ENCODE results near the gene GALNT2. TPM values are rescaled to one million over a fixed set of nuclear protein-coding genes. Genes with fewer than 3 reads are reported as not detected.

Gene GALNT2
- total RNA-seq, 1 donor from 2014 or later, result 41.3 TPM

GRCh38 chr1:230109066-230109465 lies 42.0 kb downstream of the GALNT2 start:
- intact Hi-C loops (cut with micrococcal nuclease), result no loop called here

GRCh38 chr1:230109895-230110667 lies 43.0 kb downstream of the GALNT2 start:
- intact Hi-C loops (cut with micrococcal nuclease), result loop anchor here (1.0 to 5.0 kb wide), 3 partner anchors 14 to 603 kb away; partner anchors contain the start of gene NUP133

- intact Hi-C loops (cut with micrococcal nuclease), result loop anchor here (1.0 to 5.0 kb wide), 3 partner anchors 13 to 604 kb away; partner anchors contain the start of gene NUP133
These were observed 43.9 kb downstream of the GALNT2 start for GRCh38 chr1:230110971-230111370.

- intact Hi-C loops (cut with micrococcal nuclease), result loop anchor here (5.0 kb wide), 1 partner anchor 605 kb away; the partner anchor contains the start of gene NUP133
These were observed 45.2 kb downstream of the GALNT2 start for GRCh38 chr1:230112131-230112701.

GRCh38 chr1:230112782-230113181 lies 45.7 kb downstream of the GALNT2 start:
- intact Hi-C loops (cut with micrococcal nuclease), result loop anchor here (5.0 kb wide), 1 partner anchor 605 kb away; the partner anchor contains the start of gene NUP133

- intact Hi-C loops (cut with micrococcal nuclease), result loop anchor here (5.0 kb wide), 1 partner anchor 606 kb away; the partner anchor contains the start of gene NUP133
These were observed 46.2 kb downstream of the GALNT2 start for GRCh38 chr1:230113235-230113592.

- intact Hi-C loops (cut with micrococcal nuclease), result loop anchor here (5.0 kb wide), 1 partner anchor 606 kb away; the partner anchor contains the start of gene NUP133
These were observed 46.7 kb downstream of the GALNT2 start for GRCh38 chr1:230113593-230114236.

- intact Hi-C loops (cut with micrococcal nuclease), result loop anchor here (5.0 kb wide), 1 partner anchor 607 kb away; the partner anchor contains the start of gene NUP133
These were observed 47.2 kb downstream of the GALNT2 start for GRCh38 chr1:230114237-230114651.

GRCh38 chr1:230117694-230118093 lies 50.7 kb downstream of the GALNT2 start:
- intact Hi-C loops (cut with micrococcal nuclease), result no loop called here

GRCh38 chr1:230119340-230119739 lies 52.3 kb downstream of the GALNT2 start:
- intact Hi-C loops (cut with micrococcal nuclease), result no loop called here

- intact Hi-C loops (cut with micrococcal nuclease), result loop anchor here (10.0 kb wide), 2 partner anchors 304 to 866 kb away; partner anchors contain the start of gene PGBD5
These were observed 53.4 kb downstream of the GALNT2 start for GRCh38 chr1:230120289-230120920.

GRCh38 chr1:230120921-230121381 lies 53.9 kb downstream of the GALNT2 start:
- intact Hi-C loops (cut with micrococcal nuclease), result loop anchor here (10.0 kb wide), 2 partner anchors 304 to 866 kb away; partner anchors contain the start of gene PGBD5

GRCh38 chr1:230121950-230122349 lies 54.9 kb downstream of the GALNT2 start:
- intact Hi-C loops (cut with micrococcal nuclease), result loop anchor here (10.0 kb wide), 2 partner anchors 303 to 867 kb away; partner anchors contain the start of gene PGBD5

- intact Hi-C loops (cut with micrococcal nuclease), result loop anchor here (1.0 to 10.0 kb wide), 3 partner anchors 18 to 868 kb away; partner anchors contain the start of gene PGBD5
These were observed 55.6 kb downstream of the GALNT2 start for GRCh38 chr1:230122366-230123279.

GRCh38 chr1:230123280-230124185 lies 56.5 kb downstream of the GALNT2 start:
- intact Hi-C loops (cut with micrococcal nuclease), result loop anchor here (1.0 to 10.0 kb wide), 4 partner anchors 13 to 869 kb away; partner anchors contain the start of gene PGBD5

GRCh38 chr1:230124186-230125128 lies 57.4 kb downstream of the GALNT2 start:
- intact Hi-C loops (cut with micrococcal nuclease), result loop anchor here (1.0 to 10.0 kb wide), 3 partner anchors 14 to 870 kb away; partner anchors contain the start of gene PGBD5

- intact Hi-C loops (cut with micrococcal nuclease), result loop anchor here (10.0 kb wide), 2 partner anchors 300 to 870 kb away; partner anchors contain the start of gene PGBD5
These were observed 58.1 kb downstream of the GALNT2 start for GRCh38 chr1:230125141-230125540.
